Measurements from ENCODE around the gene MPP1. TPM values are rescaled to one million over a fixed set of nuclear protein-coding genes. Genes with fewer than 3 reads are reported as not detected.

The MPP1 gene
- polyA plus RNA-seq, 1 of the 3 experiments (the other 2 are of a cell fraction): 13.3 TPM

- no peak for TF ChIP-seq USF2 (IDR thresholded peaks at IDR 0.05; ENCODE audit: borderline replicate concordance, low read depth, low read length)
- TF ChIP-seq YY1 (IDR thresholded peaks at IDR 0.05; ENCODE audit: low read depth): no peak
- no peak for TF ChIP-seq FOXJ3 (CRISPR knock-in tag; IDR thresholded peaks at IDR 0.05)
- TF ChIP-seq ELF1 (IDR thresholded peaks at IDR 0.05): no peak
- TF ChIP-seq EP300 (IDR thresholded peaks at IDR 0.05; ENCODE audit: borderline replicate concordance in 1 of 2, low read depth in 1 of 2, low read length in 1 of 2): no peak
- no peak for TF ChIP-seq SIN3A (IDR thresholded peaks at IDR 0.05; ENCODE audit: borderline replicate concordance, low read depth, low read length)
- TF ChIP-seq RXRA (IDR thresholded peaks at IDR 0.05; ENCODE audit: borderline replicate concordance, low read depth): no peak
- no peak for TF ChIP-seq SMC3 (IDR thresholded peaks at IDR 0.05; ENCODE audit: low read depth, low read length)
- no peak for TF ChIP-seq CHD2 (IDR thresholded peaks at IDR 0.05; ENCODE audit: low read length, partially characterized antibody)
Observed at GRCh38 chrX:154829926-154830442, 24.7 kb upstream of the MPP1 start (continued).

GRCh38 chrX:154829134-154829533 lies 23.8 kb upstream of the MPP1 start:
- H2AFZ ChIP-seq (ENCODE audit: low read depth): no peak overlapping the region
- CTCF ChIA-PET: no interaction called here
- no peaks in the 10 kb centered on the region for H3F3A ChIP-seq (replicated peaks; ENCODE audit: insufficient read depth)
- no peaks in the 10 kb centered on the region for H4K20me1 ChIP-seq (ENCODE audit: insufficient read depth)
- H3K36me3 ChIP-seq (replicated peaks in 1 of 2; ENCODE audit: control insufficient read depth in 1 of 2, insufficient read depth in 2 of 2, low read length in 1 of 2): no peaks in the 10 kb centered on the region
- no peak overlapping the region for H3K9ac ChIP-seq
- H3K4me2 ChIP-seq: no peak overlapping the region
- no peak overlapping the region for H3K27ac ChIP-seq (ENCODE audit: low read depth in 2 of 2, low read length in 1 of 2)
- no peak for DNase-seq
- H3K4me3 ChIP-seq (ENCODE audit: low read depth in 2 of 2, low read length in 1 of 2): no peak overlapping the region
- no peaks in the 10 kb centered on the region for H3K9me3 ChIP-seq
- TF ChIP-seq SIN3A (IDR thresholded peaks at IDR 0.05; ENCODE audit: borderline replicate concordance, low read depth, low read length): no peak
- TF ChIP-seq EP300 (IDR thresholded peaks at IDR 0.05; ENCODE audit: borderline replicate concordance in 1 of 2, low read depth in 1 of 2, low read length in 1 of 2): no peak
- no peak for TF ChIP-seq GABPA (IDR thresholded peaks at IDR 0.05; ENCODE audit: low read depth)
- TF ChIP-seq IRF3 (IDR thresholded peaks at IDR 0.05; ENCODE audit: low read depth, low read length): no peak
- no peak for TF ChIP-seq REST (IDR thresholded peaks at IDR 0.05; ENCODE audit: low read depth, low read length)
- no peak for TF ChIP-seq ZBTB33 (IDR thresholded peaks at IDR 0.05; ENCODE audit: borderline replicate concordance, low read depth)
- TF ChIP-seq NFIC (IDR thresholded peaks at IDR 0.05; ENCODE audit: borderline replicate concordance): no peak
- no peak for TF ChIP-seq YY1 (IDR thresholded peaks at IDR 0.05; ENCODE audit: low read depth)
- TF ChIP-seq USF2 (IDR thresholded peaks at IDR 0.05; ENCODE audit: borderline replicate concordance, low read depth, low read length): no peak
- TF ChIP-seq RFX5 (IDR thresholded peaks at IDR 0.05; ENCODE audit: low read length): no peak
- no peak for TF ChIP-seq TAF1 (IDR thresholded peaks at IDR 0.05; ENCODE audit: borderline replicate concordance, low read depth, low read length)
- TF ChIP-seq JUND (IDR thresholded peaks at IDR 0.05): no peak
- no peak for TF ChIP-seq RAD21 (IDR thresholded peaks at IDR 0.05; ENCODE audit: low read length)
- no peak for TF ChIP-seq ELF1 (IDR thresholded peaks at IDR 0.05)
- no peak for TF ChIP-seq POLR2AphosphoS5 (IDR thresholded peaks at IDR 0.05; ENCODE audit: low read depth, low read length)
- no peak for TF ChIP-seq FOXM1 (IDR thresholded peaks at IDR 0.05; ENCODE audit: low read depth)
- no peak for TF ChIP-seq TEAD4 (IDR thresholded peaks at IDR 0.05; ENCODE audit: borderline replicate concordance, insufficient read depth)
- no peak for TF ChIP-seq MEF2A (IDR thresholded peaks at IDR 0.05; ENCODE audit: borderline replicate concordance, low read depth)
- no peak for TF ChIP-seq NRF1 (IDR thresholded peaks at IDR 0.05; ENCODE audit: low read depth, low read length)
- POLR2A ChIA-PET: no interaction called here
- H3K4me1 ChIP-seq (ENCODE audit: control insufficient read depth in 1 of 2, insufficient read depth in 2 of 2, low read depth in 1 of 2, low read length in 1 of 2): no peaks in the 10 kb centered on the region
- H3K79me2 ChIP-seq (ENCODE audit: insufficient read depth): no peaks in the 10 kb centered on the region
- no peaks in the 10 kb centered on the region for H3K27me3 ChIP-seq (ENCODE audit: insufficient read depth)
- no peaks in the 10 kb centered on the region for H3K9me2 ChIP-seq

All from SK-N-SH (cell line).